Spleen (tissue), 11 donors: ENCODE measurements around the gene MRPL19. TPM values are rescaled to one million over a fixed set of nuclear protein-coding genes. Genes with fewer than 3 reads are reported as not detected.

ENCODE experiments used
- DNase-seq: peaks from one replicate; pipeline ENCODE4 v3.0.0-alpha.2; 2020
- H3K27ac ChIP-seq, 8 donors: fragments of 200-600 bp; sonication (generic) in 7 of 8; 1 replicate in 4 of 8; 2 replicates in 4 of 8; pipeline versions ENCODE4 v1.5.0 to v1.8.0; 2016 to 2021; ENCODE audit warnings: inconsistent platforms in 4 of 8, mild to moderate bottlenecking in 4 of 8, moderate library complexity in 1 of 8
- H3K27me3 ChIP-seq, 7 donors: fragments of 200-600 bp; sonication (generic) in 6 of 7; replicated peaks in 1 of 7; 1 replicate in 4 of 7; 2 replicates in 3 of 7; pipeline versions ENCODE4 v1.5.0 to v1.8.0; 2016 to 2021; ENCODE audit warnings: inconsistent platforms in 3 of 7, mild to moderate bottlenecking in 1 of 7
- H3K36me3 ChIP-seq, 6 donors: fragments of 200-600 bp; sonication (generic) in 5 of 6; 1 replicate in 4 of 6; 2 replicates in 2 of 6; pipeline versions ENCODE4 v1.5.0 to v1.8.0; 2016 to 2021; ENCODE audit warnings: inconsistent platforms in 2 of 6
- H3K4me1 ChIP-seq, 6 donors: fragments of 200-600 bp; sonication (generic) in 5 of 6; 1 replicate in 3 of 6; 2 replicates in 3 of 6; pipeline versions ENCODE4 v1.5.0 to v1.8.0; 2016 to 2021; ENCODE audit warnings: inconsistent platforms in 3 of 6
- H3K4me3 ChIP-seq, 8 donors: fragments of 200-600 bp; sonication (generic) in 7 of 8; 1 replicate in 4 of 8; 2 replicates in 4 of 8; pipeline versions ENCODE4 v1.5.0 to v1.8.0; 2016 to 2021; ENCODE audit warnings: inconsistent platforms in 4 of 8, mild to moderate bottlenecking in 4 of 8, moderate library complexity in 2 of 8
- H3K9me3 ChIP-seq, 8 donors: fragments of 200-600 bp; sonication (generic) in 7 of 8; 1 replicate in 4 of 8; 2 replicates in 4 of 8; pipeline versions ENCODE4 v1.5.0 to v1.8.0; 2016 to 2021; ENCODE audit warnings: inconsistent platforms in 4 of 8
- POLR2A ChIP-seq, 3 donors: fragments of 450-650 bp; IDR thresholded peaks; one replicate each; pipeline ENCODE4 v1.5.1; 2017; ENCODE audit warnings: antibody characterized with exemption in 3 of 3, mild to moderate bottlenecking in 1 of 3
- POLR2AphosphoS5 ChIP-seq, 3 donors: sonication (generic); formaldehyde crosslinking; IDR thresholded peaks; one replicate each; pipeline ENCODE4 v1.5.1; 2017; ENCODE audit warnings: antibody characterized with exemption in 3 of 3
- WGBS, 5 donors: extraction: QIAGEN DNeasy Blood & Tissue Kit in 3 of 5; methylation state at CpG; one replicate each; pipeline versions ENCODE4 v1.1.5 to v1.1.7; 2013 to 2018; 5-methylcytosine and 5-hydroxymethylcytosine counted together
- intact Hi-C: fragments of 100-400 bp; cut with DNase I; formaldehyde crosslinking; loops from one replicate; pipeline ENCODE4 v1.15.0; 2023; ENCODE audit warnings: low total_unique reads
- polyA plus RNA-seq, 3 donors: library from polyadenylated mRNA; stranded (reverse); fragments of 200-250 nt; gene quantifications; one replicate each; pipeline ENCODE4 v1.2.1, GENCODE V29; 2013
- total RNA-seq, 7 donors: library from RNA; depleted of rRNA in 3 of 7; stranded (reverse); fragments of >200 nt in 3 of 7; fragmentation: NEBNext Ultra II Directional in 4 of 7; extraction: Animal tissue kit (Norgen Biotek cat#: 25700) in 4 of 7; gene quantifications; one replicate each; pipeline versions ENCODE4 v1.1.0 to v1.2.1, GENCODE V29; 2016 to 2021
- TF ChIP-seq, protein P1 (sequence below), 11 experiments: fragments of 200-600 bp in 7 of 11; fragments of 450-650 bp in 4 of 11; sonication (generic) in 4 of 11; IDR thresholded peaks in 8 of 11; conservative IDR thresholded peaks in 3 of 11; 1 replicate in 7 of 11; 2 replicates in 4 of 11; pipeline versions ENCODE4 v1.4.0 to v1.8.0; 2016 to 2021; ENCODE audit warnings: antibody characterized with exemption in 11 of 11, inconsistent platforms in 4 of 11, mild to moderate bottlenecking in 1 of 11
- donor health status: healthy with polysubstance abuse.
- donor health status: DM: no; HTN: no; CAD: no; lungs with moderate emphysema.
- donor health status: DM: no; HTN: no; CAD: no.
- donor health status: Bipolar disorder and iron deficiency.
- donor health status: healthy.
- donor health status: DM: no; HTN: no; CAD: no.
- donor health status: DM: yes; HTN: yes; CAD: no.

MRPL19 gene
- total and polyA plus RNA-seq, 10 donors, result 11.5 to 39.6 (median 31.8) TPM

DNA sequence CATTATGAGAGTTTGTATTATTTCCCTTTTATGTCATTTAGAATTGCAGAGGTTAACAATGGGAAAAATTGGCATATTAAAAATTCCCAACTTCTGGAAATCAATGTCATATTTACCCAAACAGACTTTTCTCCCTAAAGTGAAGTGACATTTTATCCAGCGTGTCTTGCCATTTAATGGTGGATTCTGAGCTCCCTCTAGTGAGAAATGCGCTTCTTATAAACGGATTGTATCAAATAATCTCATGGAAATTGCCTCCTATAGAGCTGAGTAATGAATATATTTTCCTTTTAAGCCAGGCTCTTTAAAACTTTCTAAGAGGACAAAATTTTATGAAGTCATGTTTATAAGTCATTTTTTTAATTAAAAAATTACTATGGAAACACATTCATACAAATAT, 69.8 kb downstream of the MRPL19 start:
- TF ChIP-seq, protein P1, sequence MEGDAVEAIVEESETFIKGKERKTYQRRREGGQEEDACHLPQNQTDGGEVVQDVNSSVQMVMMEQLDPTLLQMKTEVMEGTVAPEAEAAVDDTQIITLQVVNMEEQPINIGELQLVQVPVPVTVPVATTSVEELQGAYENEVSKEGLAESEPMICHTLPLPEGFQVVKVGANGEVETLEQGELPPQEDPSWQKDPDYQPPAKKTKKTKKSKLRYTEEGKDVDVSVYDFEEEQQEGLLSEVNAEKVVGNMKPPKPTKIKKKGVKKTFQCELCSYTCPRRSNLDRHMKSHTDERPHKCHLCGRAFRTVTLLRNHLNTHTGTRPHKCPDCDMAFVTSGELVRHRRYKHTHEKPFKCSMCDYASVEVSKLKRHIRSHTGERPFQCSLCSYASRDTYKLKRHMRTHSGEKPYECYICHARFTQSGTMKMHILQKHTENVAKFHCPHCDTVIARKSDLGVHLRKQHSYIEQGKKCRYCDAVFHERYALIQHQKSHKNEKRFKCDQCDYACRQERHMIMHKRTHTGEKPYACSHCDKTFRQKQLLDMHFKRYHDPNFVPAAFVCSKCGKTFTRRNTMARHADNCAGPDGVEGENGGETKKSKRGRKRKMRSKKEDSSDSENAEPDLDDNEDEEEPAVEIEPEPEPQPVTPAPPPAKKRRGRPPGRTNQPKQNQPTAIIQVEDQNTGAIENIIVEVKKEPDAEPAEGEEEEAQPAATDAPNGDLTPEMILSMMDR (IDR thresholded peaks at IDR 0.05 in 8 of 11, conservative IDR thresholded peaks at IDR 0.05 in 3 of 11), result no peak
- no peak for TF ChIP-seq POLR2AphosphoS5 (IDR thresholded peaks at IDR 0.05)
- no peak for TF ChIP-seq POLR2A (IDR thresholded peaks at IDR 0.05)
- no peak overlapping the region for H3K27ac ChIP-seq
- peaks cover 0 to 11% (median 0%) of the 10 kb centered on the region in 8 donors for H3K9me3 ChIP-seq
- H3K4me3 ChIP-seq, result no peak overlapping the region
- peaks cover 0 to 3% (median 2%) of the 10 kb centered on the region in 6 donors for H3K4me1 ChIP-seq
- intact Hi-C loops, result no loop called here
- no peak for DNase-seq
- H3K27me3 ChIP-seq, result no peaks in the 10 kb centered on the region
- WGBS, 5 donors, result 59 to 74% (median 66%) methylated on average over 3 of the region's 3 CpGs
- H3K36me3 ChIP-seq, result no peaks in the 10 kb centered on the region

- H3K4me1 ChIP-seq, result no peaks in the 10 kb centered on the region
- DNase-seq, result no peak
- no peak overlapping the region for H3K27ac ChIP-seq
- H3K4me3 ChIP-seq, result no peak overlapping the region
- TF ChIP-seq POLR2AphosphoS5 (IDR thresholded peaks at IDR 0.05) (no peak), POLR2A (IDR thresholded peaks at IDR 0.05) (no peak)
- TF ChIP-seq, protein P1 (IDR thresholded peaks at IDR 0.05 in 8 of 11, conservative IDR thresholded peaks at IDR 0.05 in 3 of 11), result no peak
- intact Hi-C loops, result no loop called here
- H3K36me3 ChIP-seq, result no peaks in the 10 kb centered on the region
- peaks cover 0 to 11% (median 0%) of the 10 kb centered on the region in 8 donors for H3K9me3 ChIP-seq
- peaks cover 0 to 11% (median 0%) of the 10 kb centered on the region in 7 donors for H3K27me3 ChIP-seq
- 74 to 87% (median 79%) methylated on average over 1 of the region's 1 CpG for WGBS, 5 donors
Measured at GRCh38 chr2:75719616-75720015, 73.0 kb downstream of the MRPL19 start.

- H3K9me3 ChIP-seq, result peaks cover 0 to 11% (median 0%) of the 10 kb centered on the region in 8 donors
- H3K36me3 ChIP-seq, result no peaks in the 10 kb centered on the region
- TF ChIP-seq, protein P1 (IDR thresholded peaks at IDR 0.05 in 8 of 11, conservative IDR thresholded peaks at IDR 0.05 in 3 of 11), result no peak
- intact Hi-C loops, result no loop called here
- H3K4me1 ChIP-seq, result no peaks in the 10 kb centered on the region
- no peak overlapping the region for H3K4me3 ChIP-seq
- 72 to 96% (median 84%) methylated on average over 1 of the region's 1 CpG for WGBS, 5 donors
- no peak for DNase-seq
- no peak overlapping the region for H3K27ac ChIP-seq
- peaks cover 0 to 11% (median 0%) of the 10 kb centered on the region in 7 donors for H3K27me3 ChIP-seq
Measured at GRCh38 chr2:75720525-75720924, 73.9 kb downstream of the MRPL19 start.

- H3K36me3 ChIP-seq, result no peaks in the 10 kb centered on the region
- intact Hi-C loops, result no loop called here
Measured at GRCh38 chr2:75722687-75723086, 76.1 kb downstream of the MRPL19 start.

More at GRCh38 chr2:75722687-75723086, 76.1 kb downstream of the MRPL19 start:
- TF ChIP-seq, protein P1 (IDR thresholded peaks at IDR 0.05 in 8 of 11, conservative IDR thresholded peaks at IDR 0.05 in 3 of 11), result no peak
- no peak for TF ChIP-seq POLR2AphosphoS5 (IDR thresholded peaks at IDR 0.05)
- peaks cover 0 to 11% (median 0%) of the 10 kb centered on the region in 7 donors for H3K27me3 ChIP-seq
- DNase-seq, result no peak
- H3K9me3 ChIP-seq, result peaks cover 0 to 11% (median 0%) of the 10 kb centered on the region in 8 donors
- no peaks in the 10 kb centered on the region for H3K4me1 ChIP-seq
- H3K27ac ChIP-seq, result no peak overlapping the region
- H3K4me3 ChIP-seq, result no peak overlapping the region
